IMR-90 (cell line): ENCODE results near the gene AKT3. TPM values are rescaled to one million over a fixed set of nuclear protein-coding genes. Genes with fewer than 3 reads are reported as not detected.

ENCODE experiments used
- ATAC-seq: fragments of 200-7000 bp; cut with Tn5 transposase; 2 replicates; pipeline ENCODE4 v1.9.1; 2020; ENCODE audit warnings: low read depth, mild to moderate bottlenecking, moderate library complexity
- BruUV-seq: library from RNA; stranded (reverse); fragments of 400-500 nt; replicated peaks from 2 replicates; lab custom pipeline; 2021; lab: Mats Ljungman, UMichigan
- CTCF ChIA-PET: fragments of 300-600 bp; formaldehyde crosslinking; extraction: SDS; loops from one replicate; lab custom pipeline; 2021; ENCODE audit warnings: antibody characterized with exemption; lab: Yijun Ruan, JAX
- POLR2A ChIA-PET: fragments of 300-600 bp; sonication (Branson Sonifier 250); formaldehyde crosslinking; loops from one replicate; lab custom pipeline; 2022; ENCODE audit warnings: antibody characterized with exemption; ENCODE audit not compliant: unreplicated experiment; lab: Charles Lee
- DNase-seq: peaks from one replicate; pipeline ENCODE4 v3.0.0; 2013
- H2AFZ ChIP-seq: replicated peaks from 2 replicates; pipeline ENCODE3; 2013; ENCODE audit warnings: low read length, mild to moderate bottlenecking; ENCODE audit not compliant: poor library complexity
- H2AK5ac ChIP-seq: 2 replicates; pipeline ENCODE4 v1.6.1; 2013; ENCODE audit warnings: low read depth, low read length, inconsistent platforms
- H2AK9ac ChIP-seq: replicated peaks from 2 replicates; pipeline ENCODE3; 2013; ENCODE audit warnings: mild to moderate bottlenecking, low read depth, low read length, moderate library complexity; ENCODE audit not compliant: poor library complexity
- H2BK120ac ChIP-seq: 2 replicates; pipeline ENCODE4 v1.6.1; 2013; ENCODE audit warnings: low read depth, low read length, inconsistent platforms
- H2BK15ac ChIP-seq: 3 replicates; pipeline ENCODE4 v1.6.1; 2013; ENCODE audit warnings: low read depth, low read length, inconsistent platforms
- H2BK20ac ChIP-seq: 2 replicates; pipeline ENCODE4 v1.6.1; 2013; ENCODE audit warnings: low read depth, mild to moderate bottlenecking, inconsistent platforms, low read length, moderate library complexity
- H2BK5ac ChIP-seq: 2 replicates; pipeline ENCODE4 v1.6.1; 2013; ENCODE audit warnings: mild to moderate bottlenecking, low read depth, low read length, inconsistent platforms; ENCODE audit not compliant: poor library complexity, severe bottlenecking
- H3K14ac ChIP-seq: replicated peaks from 2 replicates; pipeline ENCODE4 v1.6.1; 2013; ENCODE audit warnings: low read depth, low read length, inconsistent platforms
- H3K18ac ChIP-seq: 2 replicates; pipeline ENCODE4 v1.6.1; 2013; ENCODE audit warnings: low read depth, low read length, control low read depth
- H3K23ac ChIP-seq: 2 replicates; pipeline ENCODE4 v1.6.1; 2013; ENCODE audit warnings: low read depth, low read length, inconsistent platforms
- H3K27ac ChIP-seq: 2 replicates; pipeline ENCODE4 v1.5.1; 2013; ENCODE audit warnings: mild to moderate bottlenecking, control low read depth, low read length; ENCODE audit not compliant: insufficient read depth
- H3K27me3 ChIP-seq: 2 replicates; pipeline ENCODE4 v1.6.1; 2013; ENCODE audit warnings: low read length; ENCODE audit not compliant: control insufficient read depth, insufficient read depth
- H3K36me3 ChIP-seq: 2 replicates; pipeline ENCODE4 v1.6.1; 2013; ENCODE audit warnings: low read length, mixed read lengths; ENCODE audit not compliant: control insufficient read depth, insufficient read depth
- H3K4ac ChIP-seq: 2 replicates; pipeline ENCODE4 v1.6.1; 2013; ENCODE audit warnings: low read depth, low read length, inconsistent platforms
- H3K4me1 ChIP-seq: 2 replicates; pipeline ENCODE4 v1.6.1; 2013; ENCODE audit warnings: low read length, mixed read lengths; ENCODE audit not compliant: control insufficient read depth, insufficient read depth
- H3K4me2 ChIP-seq: 2 replicates; pipeline ENCODE4 v1.6.1; 2013; ENCODE audit warnings: low read depth, mild to moderate bottlenecking, control low read depth, low read length, moderate library complexity
- H3K4me3 ChIP-seq: 2 replicates; pipeline ENCODE4 v1.5.1; 2013; ENCODE audit warnings: low read depth, mild to moderate bottlenecking, control low read depth, low read length, moderate library complexity; ENCODE audit not compliant: insufficient read depth
- H3K56ac ChIP-seq: 2 replicates; pipeline ENCODE4 v1.6.1; 2013; ENCODE audit warnings: low read length, inconsistent platforms; ENCODE audit not compliant: insufficient read depth; ENCODE audit errors: extremely low read depth
- H3K79me1 ChIP-seq, 2 experiments: 2 replicates each; pipeline ENCODE4 v1.6.1; 2013; ENCODE audit warnings: low read length in 2 of 2, inconsistent platforms in 1 of 2, low read depth in 1 of 2
- H3K9ac ChIP-seq: 2 replicates; pipeline ENCODE4 v1.6.1; 2013; ENCODE audit warnings: low read depth, low read length, control low read depth
- H3K9me1 ChIP-seq: 2 replicates; pipeline ENCODE4 v1.6.1; 2013; ENCODE audit warnings: low read length, inconsistent platforms; ENCODE audit not compliant: insufficient read depth
- H3K9me3 ChIP-seq: 2 replicates; pipeline ENCODE4 v1.6.1; 2013; ENCODE audit warnings: low read length; ENCODE audit not compliant: control insufficient read depth, insufficient read depth
- H4K20me1 ChIP-seq: 2 replicates; pipeline ENCODE4 v1.6.1; 2013; ENCODE audit warnings: low read length, inconsistent platforms; ENCODE audit not compliant: insufficient read depth
- H4K5ac ChIP-seq: 2 replicates; pipeline ENCODE4 v1.6.1; 2013; ENCODE audit warnings: mild to moderate bottlenecking, low read depth, low read length, control low read depth
- H4K8ac ChIP-seq, 2 experiments: 2 replicates each; pipeline ENCODE4 v1.6.1; 2013; ENCODE audit warnings: low read depth in 2 of 2, low read length in 2 of 2, control low read depth in 1 of 2, inconsistent platforms in 1 of 2
- H4K91ac ChIP-seq: 2 replicates; pipeline ENCODE4 v1.6.1; 2013; ENCODE audit warnings: low read depth, low read length, inconsistent platforms; ENCODE audit not compliant: insufficient read depth
- CEBPB ChIP-seq: IDR thresholded peaks from 2 replicates; pipeline ENCODE4 v1.6.1; 2012; ENCODE audit warnings: low read depth, low read length, improper control_type of control experiment
- FOS ChIP-seq: fragments of 150-350 bp; IDR thresholded peaks from 2 replicates; pipeline ENCODE4 v1.6.1; 2016; ENCODE audit warnings: low read depth, low read length
- RAD21 ChIP-seq: IDR thresholded peaks from 2 replicates; pipeline ENCODE4 v1.6.1; 2012; ENCODE audit warnings: low read length, improper control_type of control experiment
- RFX5 ChIP-seq: IDR thresholded peaks from 2 replicates; pipeline ENCODE4 v1.8.0; 2012; ENCODE audit warnings: low read depth, mild to moderate bottlenecking, low read length, moderate library complexity
- SMC3 ChIP-seq: fragments of 150-350 bp; IDR thresholded peaks from 2 replicates; pipeline ENCODE4 v1.6.1; 2016; ENCODE audit warnings: low read depth, mild to moderate bottlenecking, antibody characterized with exemption, low read length, moderate library complexity
- whole genome bisulfite sequencing, 2 experiments: methylation state at CpG; one replicate each; pipeline versions ENCODE4 v1.1.5 to v1.1.7; 2013; ENCODE audit warnings: missing lambda C conversion rate in 2 of 2; ENCODE audit not compliant: insufficient read length in 1 of 2; ENCODE audit errors: extremely low coverage in 2 of 2; 5-methylcytosine and 5-hydroxymethylcytosine counted together
- dilution Hi-C: fragments of 300-500 bp; cut with HindIII; formaldehyde crosslinking; loops from one replicate; pipeline ENCODE4 v1.14.3; 2018; ENCODE audit warnings: low sequenced_read_pairs; ENCODE audit not compliant: unreplicated experiment
- in situ Hi-C: fragments of 300-500 bp; cut with MboI; formaldehyde crosslinking; loops from 3 replicates; pipeline ENCODE4 v1.14.3; 2019; ENCODE audit warnings: low sequenced_read_pairs, inconsistent platforms, mixed read lengths
- intact Hi-C: fragments of 100-400 bp; cut with micrococcal nuclease; formaldehyde crosslinking; loops from 2 replicates; pipeline ENCODE4 v1.10.0; 2022
- polyA plus RNA-seq, 3 experiments: library from polyadenylated mRNA; depleted of rRNA; stranded (reverse); fragments of >200 nt; gene quantifications; 2 replicates each; pipeline ENCODE4 v1.2.3, GENCODE V29; 2012; ENCODE audit warnings: low replicate concordance in 1 of 3
- total RNA-seq: library from RNA; depleted of rRNA; stranded (reverse); fragments of >200 nt; gene quantifications from 2 replicates; pipeline ENCODE4 v1.2.3, GENCODE V29; 2012
- TF ChIP-seq, protein P1 (sequence below): fragments of 150-350 bp; IDR thresholded peaks from 2 replicates; pipeline ENCODE4 v1.6.1; 2016; ENCODE audit warnings: low read depth, mild to moderate bottlenecking, low read length, moderate library complexity, borderline replicate concordance

Gene AKT3
- total and polyA plus RNA-seq, 2 of the 4 experiments (the other 2 are of a cell fraction): 15.2 to 19.4 TPM

- H4K91ac ChIP-seq: no peak overlapping the region
- no peak overlapping the region for H2AK5ac ChIP-seq
- H3K9me1 ChIP-seq: no peaks in the 10 kb centered on the region; the same call in 1 of the 2 replicates
- 0 out of 2 replicates have a peak, but pooled peaks cover 2% of the 10 kb centered on the region for H3K4me1 ChIP-seq
- no peak overlapping the region for H2BK20ac ChIP-seq
- no peaks in the 10 kb centered on the region for H3K27me3 ChIP-seq
- peaks cover 3 to 6% of the 10 kb centered on the region in 2 experiments; a peak in 3 of 4 replicates for H3K79me1 ChIP-seq
- POLR2A ChIA-PET: no interaction called here
- H3K36me3 ChIP-seq: 0 out of 2 replicates have a peak, but pooled peaks cover 2% of the 10 kb centered on the region
- intact Hi-C loops (no loop called here), in situ Hi-C loops (no loop called here), dilution Hi-C loops (no loop called here)
- BruUV-seq: no TSS peak
- TF ChIP-seq RFX5 (no peak), CEBPB (peak; percentile 82), SMC3 (no peak), FOS (peak; percentile 80), RAD21 (no peak)
- TF ChIP-seq, protein P1, sequence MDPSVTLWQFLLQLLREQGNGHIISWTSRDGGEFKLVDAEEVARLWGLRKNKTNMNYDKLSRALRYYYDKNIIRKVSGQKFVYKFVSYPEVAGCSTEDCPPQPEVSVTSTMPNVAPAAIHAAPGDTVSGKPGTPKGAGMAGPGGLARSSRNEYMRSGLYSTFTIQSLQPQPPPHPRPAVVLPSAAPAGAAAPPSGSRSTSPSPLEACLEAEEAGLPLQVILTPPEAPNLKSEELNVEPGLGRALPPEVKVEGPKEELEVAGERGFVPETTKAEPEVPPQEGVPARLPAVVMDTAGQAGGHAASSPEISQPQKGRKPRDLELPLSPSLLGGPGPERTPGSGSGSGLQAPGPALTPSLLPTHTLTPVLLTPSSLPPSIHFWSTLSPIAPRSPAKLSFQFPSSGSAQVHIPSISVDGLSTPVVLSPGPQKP: no peak
- no peak overlapping the region for H3K4me3 ChIP-seq
- no peaks in the 10 kb centered on the region for H3K9me3 ChIP-seq
- no peak overlapping the region for H3K9ac ChIP-seq
- H4K8ac ChIP-seq: 0 out of 4 replicates have a peak overlapping the region, but pooled peaks of 1 of the 2 experiments have one; percentile 14
- no CpG with 5 or more reads among the region's 4 CpGs for WGBS, 2 experiments
- no peak overlapping the region for H3K14ac ChIP-seq
- DNase-seq (peak; percentile 90), ATAC-seq (peak; percentile 96)
- no peak overlapping the region for H2BK5ac ChIP-seq
- H2BK15ac ChIP-seq: no peak overlapping the region
- no peak overlapping the region for H3K4ac ChIP-seq
- CTCF ChIA-PET: no interaction called here
- no peak overlapping the region; the same call in 1 of the 2 replicates for H3K4me2 ChIP-seq
- no peaks in the 10 kb centered on the region; the same call in 1 of the 2 replicates for H4K20me1 ChIP-seq
- no peak overlapping the region for H3K56ac ChIP-seq
- H3K27ac ChIP-seq: no peak overlapping the region
- no peak overlapping the region for H2BK120ac ChIP-seq
- H3K18ac ChIP-seq: no peak overlapping the region
- no peak overlapping the region for H4K5ac ChIP-seq
- H2AK9ac ChIP-seq: no peak overlapping the region
- no peak overlapping the region for H2AFZ ChIP-seq
- H3K23ac ChIP-seq: no peak overlapping the region
These were observed 281.2 kb downstream of the AKT3 start for GRCh38 chr1:243568793-243569192.
